Gastroesophageal sphincter (tissue), 3 donors: ENCODE results near the gene CLCN3.

ENCODE experiments used
- EP300 ChIP-seq: sonication (generic); formaldehyde crosslinking; IDR thresholded peaks from one replicate; pipeline ENCODE4 v1.6.1; 2017; ENCODE audit warnings: antibody characterized with exemption, mild to moderate bottlenecking
- POLR2A ChIP-seq, 2 donors: fragments of 450-650 bp; IDR thresholded peaks; one replicate each; pipeline ENCODE4 v1.6.1; 2017; ENCODE audit warnings: antibody characterized with exemption in 2 of 2, mild to moderate bottlenecking in 2 of 2, moderate library complexity in 1 of 2
- POLR2AphosphoS5 ChIP-seq: sonication (generic); formaldehyde crosslinking; IDR thresholded peaks from one replicate; pipeline ENCODE4 v1.6.1; 2017; ENCODE audit warnings: antibody characterized with exemption
- TF ChIP-seq, protein P1 (sequence below), 4 experiments: fragments of 200-600 bp in 2 of 4; fragments of 450-650 bp in 2 of 4; sonication (generic) in 1 of 4; IDR thresholded peaks; one replicate each; pipeline ENCODE4 v1.5.1; 2017 to 2019; ENCODE audit warnings: antibody characterized with exemption in 4 of 4, mild to moderate bottlenecking in 2 of 4, moderate library complexity in 2 of 4

- no peak for TF ChIP-seq POLR2A (IDR thresholded peaks at IDR 0.05)
- TF ChIP-seq, protein P1, sequence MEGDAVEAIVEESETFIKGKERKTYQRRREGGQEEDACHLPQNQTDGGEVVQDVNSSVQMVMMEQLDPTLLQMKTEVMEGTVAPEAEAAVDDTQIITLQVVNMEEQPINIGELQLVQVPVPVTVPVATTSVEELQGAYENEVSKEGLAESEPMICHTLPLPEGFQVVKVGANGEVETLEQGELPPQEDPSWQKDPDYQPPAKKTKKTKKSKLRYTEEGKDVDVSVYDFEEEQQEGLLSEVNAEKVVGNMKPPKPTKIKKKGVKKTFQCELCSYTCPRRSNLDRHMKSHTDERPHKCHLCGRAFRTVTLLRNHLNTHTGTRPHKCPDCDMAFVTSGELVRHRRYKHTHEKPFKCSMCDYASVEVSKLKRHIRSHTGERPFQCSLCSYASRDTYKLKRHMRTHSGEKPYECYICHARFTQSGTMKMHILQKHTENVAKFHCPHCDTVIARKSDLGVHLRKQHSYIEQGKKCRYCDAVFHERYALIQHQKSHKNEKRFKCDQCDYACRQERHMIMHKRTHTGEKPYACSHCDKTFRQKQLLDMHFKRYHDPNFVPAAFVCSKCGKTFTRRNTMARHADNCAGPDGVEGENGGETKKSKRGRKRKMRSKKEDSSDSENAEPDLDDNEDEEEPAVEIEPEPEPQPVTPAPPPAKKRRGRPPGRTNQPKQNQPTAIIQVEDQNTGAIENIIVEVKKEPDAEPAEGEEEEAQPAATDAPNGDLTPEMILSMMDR (IDR thresholded peaks at IDR 0.05), result no peak
- TF ChIP-seq EP300, result no peak
- no peak for TF ChIP-seq POLR2AphosphoS5
These were observed 32.2 kb downstream of the CLCN3 start for GRCh38 chr4:169652535-169652934.
